Psoas muscle (tissue), 8 donors: ENCODE measurements around the gene DTWD1. TPM values are rescaled to one million over a fixed set of nuclear protein-coding genes. Genes with fewer than 3 reads are reported as not detected.
"Not testable (repeated sequence)": the region's sequence is repeated elsewhere in the genome, so short reads cannot be mapped to it uniquely, and the experiment has no call there.

Experiments used
- ATAC-seq, 4 donors: fragments of 200-7000 bp; cut with Tn5 transposase; one replicate each; pipeline ENCODE4 v1.9.1; 2020; ENCODE audit warnings: moderate library complexity in 3 of 4, mild to moderate bottlenecking in 2 of 4
- DNase-seq, 2 donors: peaks; one replicate each; pipeline ENCODE4 v3.0.0-alpha.2; 2020
- H3K27ac ChIP-seq: fragments of 200-600 bp; one replicate; pipeline ENCODE4 v1.8.0; 2022
- H3K27me3 ChIP-seq, 3 donors: fragments of 200-600 bp in 1 of 3; one replicate each; pipeline versions ENCODE4 v1.6.1 to v1.8.0; 2013 to 2022; ENCODE audit warnings: low read length in 2 of 3, mild to moderate bottlenecking in 2 of 3, moderate library complexity in 1 of 3; ENCODE audit not compliant: insufficient read depth in 3 of 3
- H3K36me3 ChIP-seq, 2 donors: fragments of 200-600 bp in 1 of 2; one replicate each; pipeline versions ENCODE4 v1.6.1 to v1.8.0; 2013 to 2022; ENCODE audit warnings: low read depth in 1 of 2, mild to moderate bottlenecking in 1 of 2, moderate library complexity in 1 of 2; ENCODE audit not compliant: insufficient read depth in 1 of 2
- H3K4me1 ChIP-seq: fragments of 200-600 bp; one replicate; pipeline ENCODE4 v1.8.0; 2022
- H3K4me3 ChIP-seq: fragments of 200-600 bp; one replicate; pipeline ENCODE4 v1.8.0; 2022; ENCODE audit warnings: mild to moderate bottlenecking
- H3K9me3 ChIP-seq: fragments of 200-600 bp; one replicate; pipeline ENCODE4 v1.8.0; 2022
- WGBS, 3 donors: extraction: QIAGEN DNeasy Blood & Tissue Kit; methylation state at CpG; one replicate each; pipeline versions ENCODE4 v1.1.6 to v1.1.7; 2013; 5-methylcytosine and 5-hydroxymethylcytosine counted together
- intact Hi-C, 2 donors: fragments of 100-400 bp; cut with DNase I; formaldehyde crosslinking; loops; one replicate each; pipeline versions ENCODE4 v1.11.0 to v1.14.2; 2022
- polyA plus RNA-seq, 3 donors: library from polyadenylated mRNA; stranded (reverse); fragments of 200-250 nt; gene quantifications; one replicate each; pipeline ENCODE4 v1.2.3, GENCODE V29; 2013
- total RNA-seq, 4 donors: library from RNA; stranded (reverse); fragmentation: NEBNext Ultra II Directional in 2 of 4; extraction: Animal tissue kit (Norgen Biotek cat#: 25700) in 2 of 4; gene quantifications; one replicate each; pipeline versions ENCODE4 v1.2.1 to v1.2.4, GENCODE V29; 2021 to 2023
- TF ChIP-seq, protein P1 (sequence below): fragments of 200-600 bp; IDR thresholded peaks from one replicate; pipeline ENCODE4 v1.8.0; 2022; ENCODE audit warnings: antibody characterized with exemption
- donor health status: healthy with polysubstance abuse.
- donor health status: DM: no; HTN: no; CAD: no; lungs with moderate emphysema.
- donor health status: Bipolar disorder and iron deficiency.
- donor health status: healthy.
- donor health status: DM: yes; HTN: yes; CAD: no.
- donor health status: DM: no; HTN: no; CAD: no.
- donor health status: DM: no; HTN: no; CAD: no.
- donor health status: DM: yes; HTN: yes; CAD: no.

The DTWD1 gene
- total and polyA plus RNA-seq, 7 donors, result 11.9 to 25.5 (median 13.4) TPM

- WGBS, 3 donors, result 98 to 100% (median 100%) methylated on average over 2 of the region's 2 CpGs
- peaks cover 6 to 29% of the 10 kb centered on the region in 2 donors for H3K36me3 ChIP-seq
- TF ChIP-seq, protein P1, sequence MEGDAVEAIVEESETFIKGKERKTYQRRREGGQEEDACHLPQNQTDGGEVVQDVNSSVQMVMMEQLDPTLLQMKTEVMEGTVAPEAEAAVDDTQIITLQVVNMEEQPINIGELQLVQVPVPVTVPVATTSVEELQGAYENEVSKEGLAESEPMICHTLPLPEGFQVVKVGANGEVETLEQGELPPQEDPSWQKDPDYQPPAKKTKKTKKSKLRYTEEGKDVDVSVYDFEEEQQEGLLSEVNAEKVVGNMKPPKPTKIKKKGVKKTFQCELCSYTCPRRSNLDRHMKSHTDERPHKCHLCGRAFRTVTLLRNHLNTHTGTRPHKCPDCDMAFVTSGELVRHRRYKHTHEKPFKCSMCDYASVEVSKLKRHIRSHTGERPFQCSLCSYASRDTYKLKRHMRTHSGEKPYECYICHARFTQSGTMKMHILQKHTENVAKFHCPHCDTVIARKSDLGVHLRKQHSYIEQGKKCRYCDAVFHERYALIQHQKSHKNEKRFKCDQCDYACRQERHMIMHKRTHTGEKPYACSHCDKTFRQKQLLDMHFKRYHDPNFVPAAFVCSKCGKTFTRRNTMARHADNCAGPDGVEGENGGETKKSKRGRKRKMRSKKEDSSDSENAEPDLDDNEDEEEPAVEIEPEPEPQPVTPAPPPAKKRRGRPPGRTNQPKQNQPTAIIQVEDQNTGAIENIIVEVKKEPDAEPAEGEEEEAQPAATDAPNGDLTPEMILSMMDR, result no peak
- intact Hi-C loops, result no loop called here
- H3K4me1 ChIP-seq, result no peaks in the 10 kb centered on the region
- H3K27ac ChIP-seq, result no peak overlapping the region
- H3K9me3 ChIP-seq, result peaks cover 15% of the 10 kb centered on the region
- no peak for DNase-seq
- H3K27me3 ChIP-seq, result no peaks in the 10 kb centered on the region
- no peak overlapping the region for H3K4me3 ChIP-seq
- ATAC-seq, result no peak
These were observed 16.0 kb upstream of the DTWD1 start for GRCh38 chr15:49604625-49605409.

GRCh38 chr15:49605588-49605987 lies 15.3 kb upstream of the DTWD1 start:
- ATAC-seq (no peak), DNase-seq (no peak)
- WGBS, 3 donors, result 97 to 100% (median 97%) methylated on average over 2 of the region's 2 CpGs
- no peak overlapping the region for H3K27ac ChIP-seq
- no peak overlapping the region for H3K4me3 ChIP-seq
- peaks cover 6 to 34% of the 10 kb centered on the region in 2 donors for H3K36me3 ChIP-seq
- H3K4me1 ChIP-seq, result no peaks in the 10 kb centered on the region
- H3K27me3 ChIP-seq, result no peaks in the 10 kb centered on the region
- intact Hi-C loops, result no loop called here
- TF ChIP-seq, protein P1, result no peak
- H3K9me3 ChIP-seq, result peaks cover 7% of the 10 kb centered on the region

- DNase-seq (no peak), ATAC-seq (no peak)
- Histone ChIP-seq H3K4me3 (no peak overlapping the region), H3K9me3 (no peaks in the 10 kb centered on the region), H3K27ac (no peak overlapping the region), H3K27me3 (no peaks in the 10 kb centered on the region), H3K36me3 (peaks cover 3 to 39% of the 10 kb centered on the region in 2 donors), H3K4me1 (no peaks in the 10 kb centered on the region)
- TF ChIP-seq, protein P1, result no peak
- intact Hi-C loops, result no loop called here
These were observed 14.3 kb upstream of the DTWD1 start for GRCh38 chr15:49606594-49606993.

DNA sequence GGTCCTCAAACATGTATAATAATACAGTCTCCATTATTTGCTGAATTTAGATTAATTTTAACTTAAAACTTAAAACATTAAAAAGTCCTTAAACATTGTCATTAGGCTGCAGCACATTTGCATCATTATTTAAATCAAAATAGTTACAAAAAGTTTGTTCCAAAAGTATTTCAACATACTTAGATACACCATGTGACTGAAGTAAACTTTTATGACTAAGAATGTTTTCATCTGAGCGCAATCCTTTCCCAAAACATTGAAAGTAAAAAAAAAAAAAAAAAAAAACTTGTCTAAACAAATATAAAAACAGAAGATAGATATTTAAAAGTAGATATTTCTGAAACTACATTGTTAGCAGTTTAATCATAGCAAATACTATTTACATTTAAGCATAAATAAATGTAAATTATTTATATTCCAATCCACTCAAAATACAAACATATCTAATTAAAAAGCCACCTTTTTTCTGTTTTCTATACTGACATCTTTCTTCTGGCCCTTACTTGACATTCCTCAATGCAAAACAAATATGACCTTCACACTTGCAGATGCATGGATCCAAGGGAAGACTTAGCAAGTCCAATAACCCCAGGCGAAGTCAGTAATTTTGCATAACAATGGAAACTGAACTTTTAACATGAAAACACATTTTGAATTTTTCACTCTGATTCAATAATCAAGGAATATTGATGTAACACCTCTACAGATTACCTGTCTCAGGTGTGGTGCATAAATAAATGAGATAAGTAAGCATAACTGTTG lies 10.5 kb upstream of the DTWD1 start:
- ATAC-seq (no peak), DNase-seq (no peak)
- H3K27me3 ChIP-seq, result no peaks in the 10 kb centered on the region
- intact Hi-C loops, result no loop called here
- WGBS, 3 donors, result 88 to 98% (median 94%) methylated on average over 2 of the region's 2 CpGs
- H3K36me3 ChIP-seq, result peaks cover 3 to 59% of the 10 kb centered on the region in 2 donors
- no peaks in the 10 kb centered on the region for H3K9me3 ChIP-seq
- H3K27ac ChIP-seq, result no peak overlapping the region
- TF ChIP-seq, protein P1, result no peak
- H3K4me1 ChIP-seq, result no peaks in the 10 kb centered on the region
- H3K4me3 ChIP-seq, result no peak overlapping the region

DNA sequence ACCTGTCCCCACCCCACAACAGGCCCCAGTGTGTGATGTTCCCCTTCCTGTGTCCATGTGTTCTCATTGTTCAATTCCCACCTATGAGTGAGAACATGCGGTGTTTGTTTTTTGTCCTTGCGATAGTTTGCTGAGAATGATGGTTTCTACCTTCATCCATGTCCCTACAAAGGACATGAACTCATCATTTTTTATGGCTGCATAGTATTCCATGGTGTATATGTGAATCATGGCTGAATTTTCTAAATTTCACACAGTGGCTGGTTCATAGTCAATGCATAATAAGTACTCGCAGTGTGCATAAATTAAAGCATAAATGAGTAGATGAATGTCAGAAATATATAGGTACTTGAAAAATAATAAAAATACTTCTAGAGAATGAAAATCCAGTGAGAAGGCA lies 8.6 kb upstream of the DTWD1 start:
- H3K27me3 ChIP-seq, H3K27ac ChIP-seq, H3K4me3 ChIP-seq, intact Hi-C loops, H3K4me1 ChIP-seq, H3K9me3 ChIP-seq, DNase-seq, ATAC-seq: not testable (repeated sequence)
- H3K36me3 ChIP-seq, result peaks cover 0 to 43% of the 10 kb centered on the region in 2 donors
- 95 to 100% (median 99%) methylated on average over 3 of the region's 3 CpGs for WGBS, 3 donors
